ENCODE measurements around the gene AFP.

GRCh38 chr4:73417342-73417741 is 18.7 kb upstream of the AFP start:
- TF ChIP-seq POLR2A (IDR thresholded peaks at IDR 0.05; ENCODE audit: low read depth, low read length): no peak
- TF ChIP-seq POLR2AphosphoS5 (IDR thresholded peaks at IDR 0.05; ENCODE audit: low read depth, low read length): no peak
- no peak for TF ChIP-seq PAX5 (IDR thresholded peaks at IDR 0.05; ENCODE audit: insufficient read depth, low read length, severe bottlenecking)
- no peak for TF ChIP-seq SPI1 (IDR thresholded peaks at IDR 0.05; ENCODE audit: low read depth, low read length)
- no peak for TF ChIP-seq TAF1 (IDR thresholded peaks at IDR 0.05; ENCODE audit: low read depth, low read length)
- TF ChIP-seq POU2F2 (IDR thresholded peaks at IDR 0.05; ENCODE audit: low read depth, low read length): no peak

All from GM12891 (cell line).